Neuronal stem cell (in vitro differentiated cells): ENCODE results near the gene NAIP.
"Not testable (repeated sequence)": the region's sequence is repeated elsewhere in the genome, so short reads cannot be mapped to it uniquely, and the experiment has no call there.

ENCODE experiments used
- DNase-seq: peaks from one replicate; pipeline ENCODE4 v3.0.0-alpha.2; 2013; ENCODE audit warnings: low spot score
- H2AFZ ChIP-seq: one replicate; pipeline ENCODE4 v1.6.1; 2013; ENCODE audit warnings: mild to moderate bottlenecking, low read length, inconsistent platforms
- H2AK5ac ChIP-seq: 2 replicates; pipeline ENCODE4 v1.6.1; 2013; ENCODE audit warnings: low read depth, mild to moderate bottlenecking, inconsistent platforms, low read length, moderate library complexity, mixed read lengths
- H2BK120ac ChIP-seq: 2 replicates; pipeline ENCODE4 v1.6.1; 2013; ENCODE audit warnings: low read depth, mild to moderate bottlenecking, inconsistent platforms, low read length, moderate library complexity, mixed read lengths
- H2BK12ac ChIP-seq: one replicate; pipeline ENCODE4 v1.6.1; 2013; ENCODE audit warnings: low read length, inconsistent platforms
- H2BK15ac ChIP-seq: 2 replicates; pipeline ENCODE4 v1.6.1; 2013; ENCODE audit warnings: mild to moderate bottlenecking, low read length, inconsistent platforms, mixed read lengths
- H2BK5ac ChIP-seq: one replicate; pipeline ENCODE4 v1.6.1; 2013; ENCODE audit warnings: inconsistent platforms, mild to moderate bottlenecking, low read length, moderate library complexity
- H3K14ac ChIP-seq: one replicate; pipeline ENCODE4 v1.6.1; 2013; ENCODE audit warnings: low read length, inconsistent platforms
- H3K18ac ChIP-seq: 2 replicates; pipeline ENCODE4 v1.6.1; 2013; ENCODE audit warnings: low read length, inconsistent platforms
- H3K23ac ChIP-seq: 2 replicates; pipeline ENCODE4 v1.6.1; 2013; ENCODE audit warnings: low read depth, mild to moderate bottlenecking, mixed read lengths, low read length, inconsistent platforms; ENCODE audit not compliant: poor library complexity
- H3K27ac ChIP-seq: replicated peaks from 3 replicates; pipeline ENCODE4 v1.5.1; 2013; ENCODE audit warnings: low read length, inconsistent platforms
- H3K27me3 ChIP-seq, 3 experiments: 2 replicates each; pipeline ENCODE4 v1.6.1; 2013; ENCODE audit warnings: low read length in 3 of 3, mild to moderate bottlenecking in 2 of 3, inconsistent platforms in 1 of 3, low read depth in 1 of 3, mixed read lengths in 1 of 3, moderate library complexity in 1 of 3; ENCODE audit not compliant: control insufficient read depth in 3 of 3, insufficient read depth in 3 of 3
- H3K36me3 ChIP-seq, 2 donors: replicated peaks in 1 of 2; 2 replicates each; pipeline ENCODE4 v1.6.1; 2013; ENCODE audit warnings: low read length in 2 of 2; ENCODE audit not compliant: control insufficient read depth in 2 of 2, insufficient read depth in 2 of 2
- H3K4ac ChIP-seq: 2 replicates; pipeline ENCODE4 v1.6.1; 2013; ENCODE audit warnings: inconsistent platforms, mild to moderate bottlenecking, low read length, moderate library complexity
- H3K4me1 ChIP-seq, 2 donors: 1 replicate in 1 of 2; 2 replicates in 1 of 2; pipeline ENCODE4 v1.6.1; 2013; ENCODE audit warnings: low read length in 2 of 2, low read depth in 1 of 2; ENCODE audit not compliant: control insufficient read depth in 2 of 2, insufficient read depth in 1 of 2
- H3K4me2 ChIP-seq: one replicate; pipeline ENCODE4 v1.6.1; 2013; ENCODE audit warnings: mild to moderate bottlenecking, low read length, inconsistent platforms; ENCODE audit not compliant: insufficient read depth, poor library complexity, severe bottlenecking
- H3K4me3 ChIP-seq, 2 donors: 2 replicates each; pipeline ENCODE4 v1.5.1; 2013; ENCODE audit warnings: low read length in 2 of 2, mild to moderate bottlenecking in 2 of 2, inconsistent platforms in 1 of 2, moderate library complexity in 1 of 2
- H3K79me1 ChIP-seq: one replicate; pipeline ENCODE4 v1.6.1; 2013; ENCODE audit warnings: low read depth, mild to moderate bottlenecking, inconsistent platforms, low read length, moderate library complexity
- H3K9ac ChIP-seq: one replicate; pipeline ENCODE4 v1.6.1; 2013; ENCODE audit warnings: mild to moderate bottlenecking, low read depth, low read length, inconsistent platforms; ENCODE audit not compliant: poor library complexity
- H3K9me3 ChIP-seq, 2 donors: replicated peaks in 1 of 2; 2 replicates each; pipeline versions ENCODE3 to v1.6.1; 2013; ENCODE audit warnings: low read length in 2 of 2, mild to moderate bottlenecking in 2 of 2, inconsistent platforms in 1 of 2, low read depth in 1 of 2, mixed read lengths in 1 of 2, moderate library complexity in 1 of 2; ENCODE audit not compliant: control insufficient read depth in 2 of 2, insufficient read depth in 1 of 2
- H4K8ac ChIP-seq: one replicate; pipeline ENCODE4 v1.6.1; 2013; ENCODE audit warnings: low read depth, mild to moderate bottlenecking, inconsistent platforms, low read length, moderate library complexity
- H4K91ac ChIP-seq: one replicate; pipeline ENCODE4 v1.6.1; 2013; ENCODE audit warnings: low read length, low read depth, mild to moderate bottlenecking, inconsistent platforms; ENCODE audit not compliant: poor library complexity
- WGBS, 2 donors: extraction: QIAGEN DNeasy Blood & Tissue Kit; methylation state at CpG; one replicate each; pipeline ENCODE4 v1.1.7; 2013; ENCODE audit warnings: missing lambda C conversion rate in 2 of 2, mixed read lengths in 1 of 2; ENCODE audit not compliant: insufficient read length in 2 of 2, insufficient replicate concordance in 1 of 2; ENCODE audit errors: extremely low coverage in 2 of 2; 5-methylcytosine and 5-hydroxymethylcytosine counted together

The NAIP gene

DNA sequence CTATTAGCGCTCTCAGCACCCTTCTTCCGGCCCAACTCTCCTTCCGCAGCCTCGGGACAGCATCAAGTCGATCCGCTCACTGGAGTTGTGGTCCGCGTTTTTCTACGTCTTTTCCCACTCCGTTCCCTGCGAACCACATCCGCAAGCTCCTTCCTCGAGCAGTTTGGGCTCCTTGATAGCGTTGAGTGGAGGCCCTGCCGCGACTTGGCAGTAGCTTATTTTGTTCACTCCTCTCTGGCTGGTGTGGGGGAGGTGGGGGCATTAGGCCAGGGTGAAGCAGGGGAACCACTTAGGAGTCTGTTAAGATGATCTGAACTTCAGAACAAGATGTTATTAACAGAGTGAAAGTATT is 100.0 kb downstream of the NAIP start:
- no CpG with 5 or more reads among the region's 16 CpGs for WGBS, 2 donors
- H2AFZ ChIP-seq, H4K91ac ChIP-seq, H2BK12ac ChIP-seq, H3K9me3 ChIP-seq, H3K4ac ChIP-seq, H3K4me1 ChIP-seq, H3K18ac ChIP-seq, H3K9ac ChIP-seq, H3K27ac ChIP-seq, H3K36me3 ChIP-seq, H2AK5ac ChIP-seq, H3K4me3 ChIP-seq, H3K4me2 ChIP-seq, DNase-seq, H2BK5ac ChIP-seq, H4K8ac ChIP-seq, H3K14ac ChIP-seq, H2BK15ac ChIP-seq, H2BK120ac ChIP-seq, H3K23ac ChIP-seq, H3K27me3 ChIP-seq, H3K79me1 ChIP-seq: not testable (repeated sequence)
